Activated CD4-positive, alpha-beta T cell treated with anti-CD3 and anti-CD28 coated beads for 36 hours (primary cell): ENCODE measurements around the gene XRCC6. TPM values are rescaled to one million over a fixed set of nuclear protein-coding genes. Genes with fewer than 3 reads are reported as not detected.
A peak's percentile ranks its signal among the peaks of the same experiment; 100 is the strongest.

Experiments
- ATAC-seq: fragments of 200-7000 bp; cut with Tn5 transposase; one replicate; pipeline ENCODE4 v1.10.0; 2021; ENCODE audit warnings: mild to moderate bottlenecking, moderate library complexity
- CTCF ChIA-PET: fragments of 350-600 bp; sonication (Branson Sonifier 250); formaldehyde crosslinking; loops from one replicate; lab custom pipeline; 2021; ENCODE audit warnings: antibody characterized with exemption; lab: Charles Lee
- POLR2A ChIA-PET: fragments of 350-600 bp; sonication (Branson Sonifier 250); formaldehyde crosslinking; loops from one replicate; lab custom pipeline; 2021; ENCODE audit warnings: antibody characterized with exemption, inconsistent platforms; lab: Charles Lee
- DNase-seq: peaks from one replicate; pipeline ENCODE4 v3.0.0-alpha.2; 2020
- H3K27ac Mint-ChIP-seq: one replicate; pipeline ENCODE4 v1.8.0; 2021; ENCODE audit warnings: mixed read lengths
- H3K27me3 Mint-ChIP-seq: one replicate; pipeline ENCODE4 v1.8.0; 2021; ENCODE audit warnings: mixed read lengths
- H3K36me3 Mint-ChIP-seq: one replicate; pipeline ENCODE4 v1.8.0; 2021; ENCODE audit warnings: low read depth, mixed read lengths
- H3K4me1 Mint-ChIP-seq: one replicate; pipeline ENCODE4 v1.8.0; 2021; ENCODE audit warnings: mixed read lengths
- H3K4me3 Mint-ChIP-seq: one replicate; pipeline ENCODE4 v1.8.0; 2021; ENCODE audit warnings: mild to moderate bottlenecking, moderate library complexity, mixed read lengths
- H3K9me3 Mint-ChIP-seq: one replicate; pipeline ENCODE4 v1.8.0; 2021; ENCODE audit warnings: low read depth, mixed read lengths
- intact Hi-C, 2 experiments: fragments of 100-400 bp; cut with DNase I in 1 of 2; cut with micrococcal nuclease in 1 of 2; formaldehyde crosslinking; loops; one replicate each; pipeline versions ENCODE4 v1.14.2 to v1.15.1; 2022 to 2024; cut with DNase I, micrococcal nuclease
- total RNA-seq, 2 experiments: library from RNA; stranded (reverse); gene quantifications; one replicate each; pipeline ENCODE4 v1.2.3, GENCODE V29; 2021

The XRCC6 gene
- total RNA-seq, 2 experiments from 2014 or later: 427 to 469 TPM

DNA sequence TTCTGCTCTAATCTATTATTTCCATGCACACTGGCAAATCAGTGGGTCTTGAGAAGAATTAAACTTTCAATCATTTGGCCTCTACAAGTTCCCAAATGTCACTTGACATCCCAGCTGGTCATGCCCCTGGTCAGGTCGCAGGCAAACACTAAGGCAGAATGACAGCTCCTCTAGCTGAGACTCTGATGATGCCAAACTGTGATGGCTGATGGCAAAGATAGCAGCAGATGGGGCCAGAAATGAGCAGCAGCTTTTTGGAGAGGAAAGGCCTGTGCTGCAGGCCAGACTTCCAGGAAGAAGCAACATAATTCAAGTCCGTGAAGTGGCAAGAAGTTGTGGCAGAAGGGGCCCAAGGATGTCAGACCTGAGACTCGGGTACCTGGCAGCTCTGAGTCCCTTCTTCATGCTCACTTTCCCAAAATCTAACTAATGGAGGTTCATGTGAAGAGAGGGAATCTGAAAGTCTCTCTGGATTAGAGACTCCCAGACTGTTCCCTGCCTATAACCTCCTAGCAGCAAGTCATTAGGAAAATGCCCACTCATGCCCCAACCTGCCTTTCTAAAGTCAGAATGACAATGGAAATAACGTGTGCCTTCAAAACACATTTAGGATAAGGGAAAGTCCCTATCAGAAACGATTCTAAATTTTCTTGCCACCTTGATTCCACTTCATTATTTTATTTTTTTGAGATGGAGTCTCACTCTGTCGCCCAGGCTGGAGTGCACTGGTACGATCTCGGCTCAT is 22.0 kb upstream of the XRCC6 start:
- Mint-ChIP-seq H3K36me3 (peaks cover 41% of the 10 kb centered on the region), H3K9me3 (no peaks in the 10 kb centered on the region), H3K4me1 (peaks cover 13% of the 10 kb centered on the region), H3K27ac (no peak overlapping the region), H3K27me3 (no peaks in the 10 kb centered on the region), H3K4me3 (no peak overlapping the region)
- intact Hi-C loops: loop anchor here in 1 of 2 experiments (5.0 kb wide), 1 partner anchor 197 kb away; no protein-coding TSS in a partner anchor
- DNase-seq (no peak), ATAC-seq (no peak)
- CTCF ChIA-PET: interaction anchor here (0.7 to 1.8 kb wide), 4 partner anchors 10 to 57 kb away, joined by 3 to 5 read pairs (median 4); partner anchors contain the start of gene PMM1
- POLR2A ChIA-PET: no interaction called here

DNA sequence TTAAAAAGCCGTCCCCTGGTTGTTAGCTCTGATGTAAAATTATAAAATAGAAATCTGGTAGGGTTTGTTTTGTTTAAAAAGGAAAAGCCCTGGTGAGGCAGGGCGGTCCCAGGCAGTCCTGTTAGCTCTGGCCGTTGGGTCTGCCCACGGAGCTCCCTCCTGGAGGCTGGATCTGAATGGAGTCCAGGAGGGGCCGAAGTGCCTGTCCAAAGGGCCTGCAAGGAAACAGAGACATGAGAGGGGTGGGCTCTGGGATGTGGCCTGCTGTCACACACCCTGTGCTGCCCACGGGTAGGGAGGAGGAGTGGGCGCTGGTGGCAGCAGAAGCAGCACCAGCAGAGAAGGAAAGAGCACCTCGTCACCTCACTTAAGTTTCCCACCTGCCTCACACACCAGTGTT is 20.1 kb upstream of the XRCC6 start:
- no peaks in the 10 kb centered on the region for H3K27me3 Mint-ChIP-seq
- ChIA-PET CTCF (interaction anchor here (1.0 kb wide), 1 partner anchor 11 kb away, joined by 3 read pairs; no protein-coding TSS in a partner anchor), POLR2A (no interaction called here)
- H3K27ac Mint-ChIP-seq: no peak overlapping the region
- ATAC-seq (no peak), DNase-seq (no peak)
- H3K36me3 Mint-ChIP-seq: peaks cover 60% of the 10 kb centered on the region
- peaks cover 27% of the 10 kb centered on the region for H3K4me1 Mint-ChIP-seq
- intact Hi-C loops: no loop called here
- no peak overlapping the region for H3K4me3 Mint-ChIP-seq
- no peaks in the 10 kb centered on the region for H3K9me3 Mint-ChIP-seq

DNA sequence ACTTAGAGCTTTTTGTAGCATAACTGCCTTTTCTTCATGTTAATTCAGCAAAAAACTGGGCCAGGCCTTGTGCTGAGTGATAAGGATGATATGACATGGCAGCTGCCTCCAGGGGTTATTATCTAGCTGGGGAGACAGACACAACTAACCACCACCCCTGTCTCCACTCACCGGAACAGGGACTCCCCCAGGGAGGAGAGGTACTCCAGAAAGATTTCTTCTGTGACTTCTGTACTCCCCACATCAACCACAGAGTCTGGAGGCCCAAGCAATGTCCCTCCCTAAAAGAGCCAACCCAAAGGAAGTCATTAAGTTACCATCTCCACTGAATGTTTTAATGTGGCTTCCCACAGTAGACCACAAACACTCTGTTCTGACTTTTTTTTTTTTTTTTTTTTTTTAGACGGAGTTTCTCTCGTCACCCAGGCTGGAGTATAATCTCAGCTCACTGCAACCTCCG is 17.2 kb upstream of the XRCC6 start:
- Mint-ChIP-seq H3K27ac (no peak overlapping the region), H3K9me3 (no peaks in the 10 kb centered on the region), H3K4me1 (peaks cover 27% of the 10 kb centered on the region), H3K4me3 (no peak overlapping the region), H3K27me3 (no peaks in the 10 kb centered on the region), H3K36me3 (peaks cover 77% of the 10 kb centered on the region)
- ATAC-seq: peak; percentile 99
- ChIA-PET POLR2A (interaction anchor here (0.6 to 1.9 kb wide), 2 partner anchors 14 to 934 kb away, joined by 4 to 9 read pairs; partner anchors contain the start of gene PMM1), CTCF (interaction anchor here (0.7 to 2.1 kb wide), 5 partner anchors 10 to 987 kb away, joined by 3 to 5 read pairs (median 3); partner anchors contain the start of gene PMM1)
- DNase-seq: peak; percentile 81
- intact Hi-C loops: loop anchor here (1.0 to 2.0 kb wide), 2 partner anchors 15 to 17 kb away; partner anchors contain the start of genes DESI1 (in 1 of the 2) and XRCC6 (in 1 of the 2)

DNA sequence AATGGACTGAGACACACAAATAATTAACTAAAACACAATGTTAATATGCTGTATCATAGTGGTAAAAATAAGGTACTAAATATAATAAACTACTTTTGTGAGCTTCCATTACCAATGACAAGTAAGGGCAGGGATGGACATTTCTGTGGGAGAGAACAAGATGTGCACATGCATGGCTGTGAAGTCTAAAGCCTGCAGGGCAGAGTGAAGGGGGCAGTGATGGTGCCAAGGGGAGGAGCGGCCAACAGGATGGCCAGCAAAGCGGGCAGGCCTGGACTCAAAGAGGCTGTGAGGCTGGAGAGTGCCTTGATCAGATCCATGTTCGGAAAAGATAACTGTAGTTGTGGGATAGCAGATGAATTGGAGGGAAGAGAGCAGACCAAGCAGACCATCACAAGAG is 12.7 kb upstream of the XRCC6 start:
- POLR2A ChIA-PET: no interaction called here

DNA sequence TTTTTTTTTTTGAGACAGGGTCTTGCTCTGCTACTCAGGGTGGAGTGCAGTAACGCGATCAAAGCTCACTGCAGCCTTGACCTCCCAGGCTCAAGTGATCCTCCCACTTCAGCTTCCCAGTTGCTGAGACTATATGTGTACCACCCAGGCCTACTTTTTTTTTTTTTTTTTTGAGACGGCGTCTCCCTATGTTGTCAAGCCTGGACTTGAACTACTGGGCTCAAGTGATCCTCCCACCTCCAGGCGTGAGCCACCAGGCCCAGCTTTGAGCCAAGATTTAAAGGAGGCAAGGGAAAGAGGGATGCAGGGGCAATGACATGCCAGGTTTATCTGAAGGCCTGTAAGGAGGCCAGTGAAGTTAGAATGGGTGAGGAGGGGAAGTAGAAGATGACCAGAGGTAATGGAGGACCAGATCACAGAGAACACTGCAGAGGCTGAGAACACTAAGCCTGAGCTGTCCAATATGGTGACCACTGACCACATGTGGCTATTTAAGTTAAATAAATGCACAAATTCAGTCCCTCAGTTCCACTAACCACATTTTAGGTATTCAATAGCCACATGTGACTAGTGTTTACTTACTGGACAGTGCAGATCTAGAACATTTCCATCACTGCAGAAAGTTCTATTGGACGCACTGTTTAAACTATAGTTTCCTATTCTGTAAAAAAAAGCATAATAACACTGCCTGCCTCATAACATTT is 8.3 kb upstream of the XRCC6 start:
- Mint-ChIP-seq H3K27ac (no peak overlapping the region), H3K4me3 (no peak overlapping the region), H3K36me3 (peaks cover 32% of the 10 kb centered on the region), H3K27me3 (no peaks in the 10 kb centered on the region), H3K9me3 (no peaks in the 10 kb centered on the region), H3K4me1 (peaks cover 15% of the 10 kb centered on the region)
- intact Hi-C loops: no loop called here
- POLR2A ChIA-PET: interaction anchor here (0.6 kb wide), 1 partner anchor 288 kb away, joined by 3 read pairs; no protein-coding TSS in a partner anchor
- no peak for ATAC-seq
- CTCF ChIA-PET: interaction anchor here (0.7 kb wide), 1 partner anchor 14 kb away, joined by 4 read pairs; no protein-coding TSS in a partner anchor
- DNase-seq: no peak

More for the DNA sequence above, 12.7 kb upstream of the XRCC6 start:
- Mint-ChIP-seq H3K27me3 (no peaks in the 10 kb centered on the region), H3K36me3 (peaks cover 58% of the 10 kb centered on the region), H3K4me3 (no peak overlapping the region), H3K9me3 (no peaks in the 10 kb centered on the region), H3K4me1 (peaks cover 19% of the 10 kb centered on the region), H3K27ac (no peak overlapping the region)
- ATAC-seq (no peak), DNase-seq (no peak)
- intact Hi-C loops: no loop called here
- CTCF ChIA-PET: no interaction called here

DNA sequence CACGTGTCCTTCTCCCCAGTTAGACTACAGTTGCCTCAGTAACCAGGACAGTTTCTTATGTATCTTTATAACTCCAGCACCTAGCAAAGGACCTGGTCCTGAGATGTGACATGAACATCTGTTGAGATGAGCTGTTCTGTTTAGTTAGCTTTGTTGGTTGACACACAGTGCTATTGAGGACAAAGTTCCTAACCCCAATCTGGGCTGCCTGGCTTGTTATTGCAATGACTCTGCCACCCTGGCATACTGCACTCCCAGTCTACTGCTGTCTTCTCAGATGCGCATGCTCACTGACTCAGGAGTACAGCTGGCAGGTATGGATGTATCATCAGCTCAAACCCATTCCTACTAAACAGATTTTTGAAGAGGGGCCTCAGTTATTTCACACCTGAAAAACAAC is 7.6 kb upstream of the XRCC6 start:
- ATAC-seq (no peak), DNase-seq (no peak)
- POLR2A ChIA-PET: interaction anchor here (0.6 kb wide), 1 partner anchor 287 kb away, joined by 3 read pairs; no protein-coding TSS in a partner anchor
- H3K27ac Mint-ChIP-seq: no peak overlapping the region
- intact Hi-C loops: no loop called here
- H3K36me3 Mint-ChIP-seq: peaks cover 32% of the 10 kb centered on the region
- no peaks in the 10 kb centered on the region for H3K9me3 Mint-ChIP-seq
- CTCF ChIA-PET: interaction anchor here (1.0 to 1.2 kb wide), 2 partner anchors 9 to 84 kb away, joined by 3 read pairs; no protein-coding TSS in a partner anchor
- H3K4me3 Mint-ChIP-seq: no peak overlapping the region
- no peaks in the 10 kb centered on the region for H3K27me3 Mint-ChIP-seq
- H3K4me1 Mint-ChIP-seq: peaks cover 21% of the 10 kb centered on the region

DNA sequence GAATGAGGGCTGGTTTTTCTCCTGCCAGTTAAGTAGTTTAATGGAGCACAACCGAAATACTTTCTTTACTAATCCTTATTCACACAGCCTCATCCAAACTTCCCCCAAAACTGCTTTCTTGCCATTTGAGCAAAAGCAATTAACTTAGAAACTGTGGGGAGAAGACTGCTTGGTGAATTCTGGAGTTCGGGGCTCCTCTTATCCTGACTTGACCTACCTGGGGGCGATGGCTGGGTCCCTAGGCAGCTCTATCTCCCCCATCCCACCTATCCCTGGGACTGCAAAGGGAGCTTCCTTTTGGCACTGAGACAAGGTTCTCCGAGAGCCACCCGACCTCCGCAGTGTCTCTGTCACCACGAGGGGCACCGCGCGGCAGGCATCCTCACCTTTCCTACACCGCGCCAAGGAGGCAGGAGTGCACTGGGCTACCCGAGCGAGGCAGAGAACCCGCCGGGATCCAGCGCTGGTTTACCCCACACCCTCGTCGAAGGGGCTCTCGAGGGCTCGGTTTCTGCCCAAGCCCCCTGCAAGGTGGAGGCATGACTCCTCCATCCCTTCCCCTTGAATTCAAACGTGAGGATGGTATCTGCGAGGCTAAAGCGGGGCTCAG is 1.0 kb upstream of the XRCC6 start:
- intact Hi-C loops: loop anchor here (1.0 to 10.0 kb wide), 12 partner anchors 15 to 763 kb away; partner anchors contain the start of genes ACO2 (in 1 of the 2), NDUFA6 (in 1 of the 2), PHF5A (in 1 of the 2) and POLR3H (in 1 of the 2)
- H3K27me3 Mint-ChIP-seq: no peaks in the 10 kb centered on the region
- peak overlapping the region; percentile 96 for H3K27ac Mint-ChIP-seq
- no peaks in the 10 kb centered on the region for H3K9me3 Mint-ChIP-seq
- DNase-seq: peak; percentile 72
- ChIA-PET CTCF (interaction anchor here (0.7 to 1.9 kb wide), 3 partner anchors 15 to 186 kb away, joined by 3 to 7 read pairs (median 3); partner anchors contain the start of gene POLR3H), POLR2A (interaction anchor here (0.9 to 3.7 kb wide), 8 partner anchors 30 to 669 kb away, joined by 3 to 25 read pairs (median 3); partner anchors contain the start of genes CCDC134, PMM1 and RBX1)
- peak; percentile 28 for ATAC-seq
- H3K4me1 Mint-ChIP-seq: peaks cover 44% of the 10 kb centered on the region
- peak overlapping the region; percentile 98 for H3K4me3 Mint-ChIP-seq
- H3K36me3 Mint-ChIP-seq: peaks cover 47% of the 10 kb centered on the region

DNA sequence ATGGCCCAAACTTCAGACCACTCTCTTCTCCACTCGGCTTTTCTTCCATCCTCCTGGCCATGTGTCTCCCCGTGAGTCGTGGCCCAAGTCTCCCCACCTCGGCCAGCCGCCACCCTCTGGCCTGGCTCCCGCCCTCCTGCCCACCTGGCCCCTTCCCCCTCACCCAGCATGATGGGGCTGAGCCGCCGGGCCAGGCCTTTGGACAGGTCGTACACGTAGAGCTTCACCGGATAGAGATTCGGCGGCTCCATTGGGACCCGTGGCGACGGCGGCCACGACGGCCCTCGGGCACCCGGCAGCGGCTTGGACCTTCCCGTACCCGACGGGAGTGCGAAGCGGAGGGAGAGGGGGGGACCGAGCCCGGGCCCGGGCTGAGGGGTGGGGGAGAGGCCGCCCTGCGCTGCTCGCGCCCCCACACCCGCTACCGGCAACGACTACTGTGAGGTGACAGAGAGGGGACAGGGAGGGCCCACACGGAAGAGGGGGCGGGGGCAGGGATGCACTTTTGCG is 451 bp upstream of the XRCC6 start, which contains the start of gene DESI1:
Gene DESI1 (minus strand): TSS at position 455 of the 510 bp plus-strand sequence. CDS start 204 bp downstream, at position 251.
- no peak for DNase-seq
- H3K36me3 Mint-ChIP-seq: peaks cover 49% of the 10 kb centered on the region
- ChIA-PET CTCF (interaction anchor here (1.9 kb wide), 1 partner anchor 77 kb away, joined by 7 read pairs; the partner anchor contains the start of gene POLR3H), POLR2A (interaction anchor here (0.6 to 3.7 kb wide), 8 partner anchors 23 to 335 kb away, joined by 3 to 25 read pairs (median 3); partner anchors contain the start of genes ACO2, CCDC134, PHF5A and PMM1)
- H3K27ac Mint-ChIP-seq: peak within 1 kb of the TSS; percentile 99
- ATAC-seq: peak; percentile 17
- intact Hi-C loops: loop anchor here (1.0 to 10.0 kb wide), 23 partner anchors 16 to 764 kb away; partner anchors contain the start of genes PHF5A (in 2 of the 2), PMM1 (in 2 of the 2), POLR3H (in 2 of the 2) and SNU13 (in 2 of the 2)
- H3K4me3 Mint-ChIP-seq: peak within 1 kb of the TSS; percentile 98
- no peaks in the 10 kb centered on the region for H3K27me3 Mint-ChIP-seq
- peaks cover 48% of the 10 kb centered on the region for H3K4me1 Mint-ChIP-seq
- no peaks in the 10 kb centered on the region for H3K9me3 Mint-ChIP-seq

DNA sequence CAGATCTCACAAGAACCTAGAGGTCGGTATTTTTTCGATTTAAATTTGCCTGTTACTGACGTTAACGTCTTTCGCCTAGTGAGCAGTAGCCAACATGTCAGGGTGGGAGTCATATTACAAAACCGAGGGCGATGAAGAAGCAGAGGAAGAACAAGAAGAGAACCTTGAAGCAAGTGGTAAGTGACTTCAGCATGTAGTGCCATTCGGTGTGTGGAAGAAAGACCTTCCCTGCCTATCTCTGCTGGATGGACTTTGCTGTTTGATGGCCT is 750 bp downstream of the XRCC6 start:
- ChIA-PET POLR2A (interaction anchor here (0.6 to 1.6 kb wide), 7 partner anchors 64 to 994 kb away, joined by 3 to 13 read pairs (median 3); partner anchors contain the start of genes ACO2, PHF5A, RANGAP1 and SNU13), CTCF (interaction anchor here (0.6 to 1.0 kb wide), 6 partner anchors 45 to 669 kb away, joined by 3 to 4 read pairs (median 3); partner anchors contain the start of genes ACO2, PHF5A and SNU13)
- peak overlapping the region; percentile 99 for H3K27ac Mint-ChIP-seq
- H3K27me3 Mint-ChIP-seq: no peaks in the 10 kb centered on the region
- no peak for DNase-seq
- H3K4me3 Mint-ChIP-seq: peak overlapping the region; percentile 98
- peaks cover 42% of the 10 kb centered on the region for H3K4me1 Mint-ChIP-seq
- peaks cover 51% of the 10 kb centered on the region for H3K36me3 Mint-ChIP-seq
- ATAC-seq: no peak
- no peaks in the 10 kb centered on the region for H3K9me3 Mint-ChIP-seq
- intact Hi-C loops: loop anchor here (1.0 to 10.0 kb wide), 22 partner anchors 17 to 765 kb away; partner anchors contain the start of genes PHF5A (in 2 of the 2), PMM1 (in 2 of the 2), POLR3H (in 2 of the 2) and SNU13 (in 2 of the 2)

DNA sequence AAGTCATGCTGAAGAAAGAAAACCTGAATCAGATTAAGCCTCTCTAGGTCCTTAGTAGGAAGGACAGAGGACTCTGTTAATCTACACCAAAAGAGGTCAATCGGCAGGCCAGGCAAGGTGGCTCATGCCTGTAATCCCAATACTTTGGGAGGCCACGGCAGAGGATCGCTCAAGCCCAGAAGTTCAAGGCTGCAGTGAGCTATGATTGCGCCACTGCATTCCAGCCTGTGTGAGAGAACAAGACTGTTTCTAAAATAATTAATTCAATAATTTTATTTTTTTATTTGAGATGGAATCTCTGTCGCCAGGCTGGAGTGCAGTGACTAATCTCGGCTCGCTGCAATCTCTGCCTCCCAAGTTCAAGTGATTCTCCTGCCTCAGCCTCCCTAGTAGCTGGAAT is 4.5 kb downstream of the XRCC6 start:
- Mint-ChIP-seq H3K4me1 (peaks cover 27% of the 10 kb centered on the region), H3K27me3 (no peaks in the 10 kb centered on the region), H3K27ac (no peak overlapping the region), H3K4me3 (no peak overlapping the region), H3K36me3 (peaks cover 58% of the 10 kb centered on the region), H3K9me3 (no peaks in the 10 kb centered on the region)
- intact Hi-C loops: loop anchor here in 1 of 2 experiments (10.0 kb wide), 1 partner anchor 181 kb away; the partner anchor contains the start of gene TOB2
- ChIA-PET CTCF (interaction anchor here (1.2 to 2.4 kb wide), 3 partner anchors 11 to 41 kb away, joined by 3 to 8 read pairs (median 5); no protein-coding TSS in a partner anchor), POLR2A (interaction anchor here (0.6 kb wide), 1 partner anchor 213 kb away, joined by 3 read pairs; no protein-coding TSS in a partner anchor)
- DNase-seq (no peak), ATAC-seq (no peak)
